ENCODE data around the gene ZNF70. TPM values are rescaled to one million over a fixed set of nuclear protein-coding genes. Genes with fewer than 3 reads are reported as not detected.
"Not testable (repeated sequence)": the region's sequence is repeated elsewhere in the genome, so short reads cannot be mapped to it uniquely, and the experiment has no call there.

ZNF70 gene
- total RNA-seq, 2 experiments from 2014 or later: 2.1 to 2.2 TPM

GRCh38 chr22:23742505-23743264, 8.2 kb downstream of the ZNF70 start:
- no peak for DNase-seq
- ATAC-seq: no peak
- H3K27me3 Mint-ChIP-seq (ENCODE audit: low read depth): no peaks in the 10 kb centered on the region
- CTCF ChIA-PET: no interaction called here
- no peaks in the 10 kb centered on the region for H3K9me3 Mint-ChIP-seq (ENCODE audit: insufficient read depth)
- no peak overlapping the region for H3K27ac Mint-ChIP-seq
- no peak overlapping the region for H3K4me3 Mint-ChIP-seq
- peaks cover 20% of the 10 kb centered on the region for H3K36me3 Mint-ChIP-seq (ENCODE audit: low read depth)
- POLR2A ChIA-PET: no interaction called here
- H3K4me1 Mint-ChIP-seq (ENCODE audit: low read depth): peaks cover 2% of the 10 kb centered on the region

- Mint-ChIP-seq H3K36me3 (ENCODE audit: low read depth) (no peaks in the 10 kb centered on the region), H3K4me3 (no peak overlapping the region), H3K4me1 (ENCODE audit: low read depth) (no peaks in the 10 kb centered on the region), H3K9me3 (ENCODE audit: insufficient read depth) (no peaks in the 10 kb centered on the region), H3K27ac (no peak overlapping the region), H3K27me3 (ENCODE audit: low read depth) (no peaks in the 10 kb centered on the region)
- ChIA-PET CTCF (interaction anchor here (1.5 kb wide), 1 partner anchor 156 kb away, joined by 4 read pairs; the partner anchor contains the start of gene MIF), POLR2A (interaction anchor here (0.7 kb wide), 1 partner anchor 13 kb away, joined by 4 read pairs; no protein-coding TSS in a partner anchor)
- no peak for DNase-seq
- ATAC-seq: no peak
Observed at GRCh38 chr22:23737696-23738095, 13.2 kb downstream of the ZNF70 start.

GRCh38 chr22:23728108-23728507, 22.8 kb downstream of the ZNF70 start:
- H3K27me3 Mint-ChIP-seq (ENCODE audit: low read depth); ATAC-seq; H3K9me3 Mint-ChIP-seq (ENCODE audit: insufficient read depth); H3K4me3 Mint-ChIP-seq; DNase-seq; CTCF ChIA-PET; H3K36me3 Mint-ChIP-seq (ENCODE audit: low read depth); H3K27ac Mint-ChIP-seq; H3K4me1 Mint-ChIP-seq (ENCODE audit: low read depth): not testable (repeated sequence)
- POLR2A ChIA-PET: interaction anchor here (0.6 kb wide), 1 partner anchor 60 kb away, joined by 4 read pairs; no protein-coding TSS in a partner anchor

- ChIA-PET POLR2A (no interaction called here), CTCF (interaction anchor here (0.6 kb wide), 1 partner anchor 104 kb away, joined by 3 read pairs; no protein-coding TSS in a partner anchor)
- Mint-ChIP-seq H3K27me3 (ENCODE audit: low read depth) (peaks cover 7% of the 10 kb centered on the region), H3K36me3 (ENCODE audit: low read depth) (no peaks in the 10 kb centered on the region), H3K9me3 (ENCODE audit: insufficient read depth) (no peaks in the 10 kb centered on the region), H3K27ac (no peak overlapping the region), H3K4me1 (ENCODE audit: low read depth) (no peaks in the 10 kb centered on the region), H3K4me3 (no peak overlapping the region)
- DNase-seq (no peak), ATAC-seq (no peak)
Observed at GRCh38 chr22:23722724-23723123, 28.2 kb downstream of the ZNF70 start.

GRCh38 chr22:23722160-23722559, 28.8 kb downstream of the ZNF70 start:
- DNase-seq (no peak), ATAC-seq (no peak)
- Mint-ChIP-seq H3K27me3 (ENCODE audit: low read depth) (peaks cover 6% of the 10 kb centered on the region), H3K4me3 (no peak overlapping the region), H3K4me1 (ENCODE audit: low read depth) (peaks cover 4% of the 10 kb centered on the region), H3K36me3 (ENCODE audit: low read depth) (no peaks in the 10 kb centered on the region), H3K9me3 (ENCODE audit: insufficient read depth) (no peaks in the 10 kb centered on the region), H3K27ac (no peak overlapping the region)
- ChIA-PET CTCF (interaction anchor here (0.6 kb wide), 1 partner anchor 104 kb away, joined by 3 read pairs; no protein-coding TSS in a partner anchor), POLR2A (no interaction called here)

GRCh38 chr22:23720855-23721254, 30.1 kb downstream of the ZNF70 start:
- POLR2A ChIA-PET: no interaction called here
- peaks cover 7% of the 10 kb centered on the region for H3K4me1 Mint-ChIP-seq (ENCODE audit: low read depth)
- peaks cover 2% of the 10 kb centered on the region for H3K27me3 Mint-ChIP-seq (ENCODE audit: low read depth)
- DNase-seq: no peak
- CTCF ChIA-PET: no interaction called here
- H3K36me3 Mint-ChIP-seq (ENCODE audit: low read depth): peaks cover 2% of the 10 kb centered on the region
- H3K4me3 Mint-ChIP-seq: no peak overlapping the region
- no peaks in the 10 kb centered on the region for H3K9me3 Mint-ChIP-seq (ENCODE audit: insufficient read depth)
- no peak for ATAC-seq
- H3K27ac Mint-ChIP-seq: no peak overlapping the region

- Mint-ChIP-seq H3K27ac (no peak overlapping the region), H3K36me3 (ENCODE audit: low read depth) (peaks cover 12% of the 10 kb centered on the region), H3K27me3 (ENCODE audit: low read depth) (no peaks in the 10 kb centered on the region), H3K4me1 (ENCODE audit: low read depth) (peaks cover 20% of the 10 kb centered on the region), H3K4me3 (peak overlapping the region; percentile 15), H3K9me3 (ENCODE audit: insufficient read depth) (no peaks in the 10 kb centered on the region)
- DNase-seq (no peak), ATAC-seq (no peak)
- CTCF ChIA-PET: no interaction called here
- POLR2A ChIA-PET: no interaction called here
Observed at GRCh38 chr22:23718371-23719165, 32.3 kb downstream of the ZNF70 start.

- H3K27ac Mint-ChIP-seq: peak overlapping the region; percentile 81
- no peaks in the 10 kb centered on the region for H3K9me3 Mint-ChIP-seq (ENCODE audit: insufficient read depth)
- peak overlapping the region; percentile 75 for H3K4me3 Mint-ChIP-seq
- DNase-seq: peak; percentile 86
- CTCF ChIA-PET: interaction anchor here (0.9 to 2.9 kb wide), 4 partner anchors 11 to 177 kb away, joined by 3 to 11 read pairs (median 4); partner anchors contain the start of gene MIF
- ATAC-seq: peak; percentile 91
- POLR2A ChIA-PET: interaction anchor here (1.1 to 5.0 kb wide), 3 partner anchors 9 to 34 kb away, joined by 3 to 41 read pairs (median 8); partner anchors contain the start of gene ZNF70
- H3K4me1 Mint-ChIP-seq (ENCODE audit: low read depth): peaks cover 20% of the 10 kb centered on the region
- H3K27me3 Mint-ChIP-seq (ENCODE audit: low read depth): no peaks in the 10 kb centered on the region
- peaks cover 17% of the 10 kb centered on the region for H3K36me3 Mint-ChIP-seq (ENCODE audit: low read depth)
Observed at GRCh38 chr22:23716811-23717801, 33.8 kb downstream of the ZNF70 start.

GRCh38 chr22:23715806-23716375, 35.0 kb downstream of the ZNF70 start:
- ChIA-PET POLR2A (interaction anchor here (5.0 kb wide), 1 partner anchor 20 kb away, joined by 41 read pairs; no protein-coding TSS in a partner anchor), CTCF (interaction anchor here (1.0 to 2.9 kb wide), 3 partner anchors 19 to 178 kb away, joined by 3 to 11 read pairs (median 6); partner anchors contain the start of gene MIF)
- Mint-ChIP-seq H3K27ac (peak overlapping the region; percentile 20), H3K4me3 (peak overlapping the region; percentile 75), H3K4me1 (ENCODE audit: low read depth) (peaks cover 20% of the 10 kb centered on the region), H3K36me3 (ENCODE audit: low read depth) (peaks cover 24% of the 10 kb centered on the region), H3K9me3 (ENCODE audit: insufficient read depth) (no peaks in the 10 kb centered on the region), H3K27me3 (ENCODE audit: low read depth) (no peaks in the 10 kb centered on the region)
- ATAC-seq: no peak
- no peak for DNase-seq

GRCh38 chr22:23714596-23715578, 36.0 kb downstream of the ZNF70 start:
- ChIA-PET CTCF (interaction anchor here (1.8 to 2.9 kb wide), 2 partner anchors 18 kb away, joined by 6 to 11 read pairs; no protein-coding TSS in a partner anchor), POLR2A (interaction anchor here (5.0 kb wide), 1 partner anchor 19 kb away, joined by 41 read pairs; no protein-coding TSS in a partner anchor)
- no peaks in the 10 kb centered on the region for H3K27me3 Mint-ChIP-seq (ENCODE audit: low read depth)
- ATAC-seq (no peak), DNase-seq (no peak)
- H3K27ac Mint-ChIP-seq: peak overlapping the region; percentile 57
- peaks cover 34% of the 10 kb centered on the region for H3K36me3 Mint-ChIP-seq (ENCODE audit: low read depth)
- peak overlapping the region; percentile 75 for H3K4me3 Mint-ChIP-seq
- peaks cover 23% of the 10 kb centered on the region for H3K4me1 Mint-ChIP-seq (ENCODE audit: low read depth)
- no peaks in the 10 kb centered on the region for H3K9me3 Mint-ChIP-seq (ENCODE audit: insufficient read depth)
